ENCODE results near the gene PLA1A.

DNA sequence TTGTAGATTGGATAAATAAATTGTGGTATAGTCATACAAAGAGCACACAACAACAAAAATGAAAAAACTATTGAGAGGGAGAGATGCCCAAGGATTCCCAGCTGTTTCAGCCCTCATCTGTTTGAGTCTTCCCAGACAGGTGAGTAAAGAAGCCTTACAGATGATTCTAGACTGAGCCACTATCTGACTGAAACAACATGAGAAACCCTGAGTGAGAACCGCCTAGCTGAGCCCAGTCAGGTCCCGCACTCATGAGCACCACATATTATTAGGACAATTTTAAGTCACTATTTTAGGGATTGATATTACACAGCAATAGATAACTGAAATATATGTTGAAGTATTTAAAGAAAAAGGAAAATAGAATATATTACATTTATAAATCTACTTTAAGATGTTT lies 43.7 kb downstream of the PLA1A start:
- TF ChIP-seq EZH2 (IDR thresholded peaks at IDR 0.05; ENCODE audit: borderline replicate concordance, insufficient read depth, low read depth, low read length, poor library complexity, severe bottlenecking), result no peak
- TF ChIP-seq, protein P1, sequence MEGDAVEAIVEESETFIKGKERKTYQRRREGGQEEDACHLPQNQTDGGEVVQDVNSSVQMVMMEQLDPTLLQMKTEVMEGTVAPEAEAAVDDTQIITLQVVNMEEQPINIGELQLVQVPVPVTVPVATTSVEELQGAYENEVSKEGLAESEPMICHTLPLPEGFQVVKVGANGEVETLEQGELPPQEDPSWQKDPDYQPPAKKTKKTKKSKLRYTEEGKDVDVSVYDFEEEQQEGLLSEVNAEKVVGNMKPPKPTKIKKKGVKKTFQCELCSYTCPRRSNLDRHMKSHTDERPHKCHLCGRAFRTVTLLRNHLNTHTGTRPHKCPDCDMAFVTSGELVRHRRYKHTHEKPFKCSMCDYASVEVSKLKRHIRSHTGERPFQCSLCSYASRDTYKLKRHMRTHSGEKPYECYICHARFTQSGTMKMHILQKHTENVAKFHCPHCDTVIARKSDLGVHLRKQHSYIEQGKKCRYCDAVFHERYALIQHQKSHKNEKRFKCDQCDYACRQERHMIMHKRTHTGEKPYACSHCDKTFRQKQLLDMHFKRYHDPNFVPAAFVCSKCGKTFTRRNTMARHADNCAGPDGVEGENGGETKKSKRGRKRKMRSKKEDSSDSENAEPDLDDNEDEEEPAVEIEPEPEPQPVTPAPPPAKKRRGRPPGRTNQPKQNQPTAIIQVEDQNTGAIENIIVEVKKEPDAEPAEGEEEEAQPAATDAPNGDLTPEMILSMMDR (IDR thresholded peaks at IDR 0.05), result no peak
